Liver (tissue), 9 donors: ENCODE measurements around the gene GAL3ST3. TPM values are rescaled to one million over a fixed set of nuclear protein-coding genes. Genes with fewer than 3 reads are reported as not detected.

Experiments used
- DNase-seq: peaks from one replicate; pipeline ENCODE4 v3.0.0-alpha.2; 2017; ENCODE audit warnings: low spot score
- H3K27ac ChIP-seq, 2 donors: one replicate each; pipeline ENCODE4 v1.7.0; 2013; ENCODE audit warnings: inconsistent platforms in 2 of 2, low read length in 2 of 2, control low read depth in 1 of 2, low read depth in 1 of 2, mild to moderate bottlenecking in 1 of 2
- H3K27me3 ChIP-seq, 4 donors: one replicate each; pipeline versions ENCODE4 v1.6.1 to v1.7.0; 2013; ENCODE audit warnings: low read length in 3 of 4, inconsistent platforms in 1 of 4, mild to moderate bottlenecking in 1 of 4, moderate library complexity in 1 of 4; ENCODE audit not compliant: control insufficient read depth in 4 of 4, insufficient read depth in 4 of 4
- H3K36me3 ChIP-seq, 4 donors: one replicate each; pipeline versions ENCODE4 v1.6.1 to v1.7.0; 2013; ENCODE audit warnings: low read length in 3 of 4, mild to moderate bottlenecking in 3 of 4, low read depth in 1 of 4, moderate library complexity in 1 of 4; ENCODE audit not compliant: control insufficient read depth in 4 of 4, insufficient read depth in 3 of 4
- H3K4me1 ChIP-seq, 4 donors: one replicate each; pipeline versions ENCODE4 v1.6.1 to v1.7.0; 2013; ENCODE audit warnings: low read length in 3 of 4, mild to moderate bottlenecking in 3 of 4, moderate library complexity in 1 of 4; ENCODE audit not compliant: control insufficient read depth in 4 of 4, insufficient read depth in 4 of 4
- H3K4me3 ChIP-seq, 3 donors: one replicate each; pipeline versions ENCODE4 v1.6.1 to v1.7.0; 2013; ENCODE audit warnings: low read length in 3 of 3, control low read depth in 1 of 3, low read depth in 1 of 3, mild to moderate bottlenecking in 1 of 3
- H3K9ac ChIP-seq, 2 donors: one replicate each; pipeline ENCODE4 v1.7.0; 2013; ENCODE audit warnings: low read length in 2 of 2, mild to moderate bottlenecking in 2 of 2, moderate library complexity in 2 of 2, control low read depth in 1 of 2, low read depth in 1 of 2
- H3K9me3 ChIP-seq, 4 donors: one replicate each; pipeline versions ENCODE4 v1.6.1 to v1.7.0; 2013; ENCODE audit warnings: low read length in 3 of 4; ENCODE audit not compliant: control insufficient read depth in 4 of 4
- EGR1 ChIP-seq, 2 donors: IDR thresholded peaks; 2 replicates each; pipeline ENCODE4 v1.6.1; 2016 to 2018; ENCODE audit warnings: antibody characterized with exemption in 2 of 2, low read depth in 2 of 2
- FOXA1 ChIP-seq: IDR thresholded peaks from 2 replicates; pipeline ENCODE4 v1.6.1; 2016; ENCODE audit warnings: antibody characterized with exemption
- FOXA2 ChIP-seq: IDR thresholded peaks from 2 replicates; pipeline ENCODE4 v1.6.1; 2016; ENCODE audit warnings: antibody characterized with exemption
- GABPA ChIP-seq, 2 donors: IDR thresholded peaks in 1 of 2; conservative IDR thresholded peaks in 1 of 2; 2 replicates each; pipeline ENCODE4 v1.6.1; 2016; ENCODE audit warnings: antibody characterized with exemption in 2 of 2, mild to moderate bottlenecking in 1 of 2, moderate library complexity in 1 of 2
- HNF4A ChIP-seq, 2 donors: conservative IDR thresholded peaks; 2 replicates each; pipeline ENCODE4 v1.6.1; 2016; ENCODE audit warnings: antibody characterized with exemption in 2 of 2, mild to moderate bottlenecking in 2 of 2
- HNF4G ChIP-seq: IDR thresholded peaks from 2 replicates; pipeline ENCODE4 v1.6.1; 2016; ENCODE audit warnings: antibody characterized with exemption
- JUND ChIP-seq, 2 donors: IDR thresholded peaks; 2 replicates each; pipeline ENCODE4 v1.6.1; 2016; ENCODE audit warnings: antibody characterized with exemption in 2 of 2
- NR2F2 ChIP-seq: IDR thresholded peaks from 2 replicates; pipeline ENCODE4 v1.6.1; 2016; ENCODE audit warnings: antibody characterized with exemption
- RXRA ChIP-seq, 2 donors: IDR thresholded peaks; 2 replicates each; pipeline ENCODE4 v1.6.1; 2017 to 2018; ENCODE audit warnings: antibody characterized with exemption in 2 of 2, mild to moderate bottlenecking in 1 of 2
- SP1 ChIP-seq: IDR thresholded peaks from 2 replicates; pipeline ENCODE4 v1.6.1; 2018; ENCODE audit warnings: antibody characterized with exemption, mild to moderate bottlenecking
- YY1 ChIP-seq: IDR thresholded peaks from 2 replicates; pipeline ENCODE4 v1.6.1; 2016; ENCODE audit warnings: antibody characterized with exemption, mild to moderate bottlenecking
- WGBS: extraction: QIAGEN DNeasy Blood & Tissue Kit; methylation state at CpG from one replicate; pipeline ENCODE4 v1.1.7; 2013; 5-methylcytosine and 5-hydroxymethylcytosine counted together
- polyA plus RNA-seq, 2 donors: library from polyadenylated mRNA; stranded (reverse) in 1 of 2; unstranded in 1 of 2; fragments of 200-250 nt in 1 of 2; fragments of >200 nt in 1 of 2; fragmentation: Nextera tagmentation in 1 of 2; extraction: Ambion mirVana in 1 of 2; gene quantifications; one replicate each; pipeline versions ENCODE4 v1.2.1 to v1.2.3, GENCODE V29; 2013 to 2015
- total RNA-seq, 2 donors: library from RNA; depleted of rRNA; stranded (reverse); fragments of >200 nt; gene quantifications; one replicate each; pipeline ENCODE4 v1.2.3, GENCODE V29; 2014
- TF ChIP-seq, protein P1 (sequence below): IDR thresholded peaks from 2 replicates; pipeline ENCODE4 v1.6.1; 2016; ENCODE audit warnings: antibody characterized with exemption, mild to moderate bottlenecking
- TF ChIP-seq, protein P2 (sequence below): IDR thresholded peaks from 2 replicates; pipeline ENCODE4 v1.6.1; 2016; ENCODE audit warnings: antibody characterized with exemption
- TF ChIP-seq, protein P3 (sequence below): IDR thresholded peaks from 2 replicates; pipeline ENCODE4 v1.6.1; 2016; ENCODE audit warnings: antibody characterized with exemption
- TF ChIP-seq, protein P4 (sequence below): IDR thresholded peaks from 2 replicates; pipeline ENCODE4 v1.6.1; 2016; ENCODE audit warnings: antibody characterized with exemption
- donor health status: healthy.
- donor health status: healthy.
- donor health status: healthy.
- donor health status: healthy.
- donor health status: healthy.

Gene GAL3ST3
- total and polyA plus RNA-seq, 4 donors = not detected

DNA sequence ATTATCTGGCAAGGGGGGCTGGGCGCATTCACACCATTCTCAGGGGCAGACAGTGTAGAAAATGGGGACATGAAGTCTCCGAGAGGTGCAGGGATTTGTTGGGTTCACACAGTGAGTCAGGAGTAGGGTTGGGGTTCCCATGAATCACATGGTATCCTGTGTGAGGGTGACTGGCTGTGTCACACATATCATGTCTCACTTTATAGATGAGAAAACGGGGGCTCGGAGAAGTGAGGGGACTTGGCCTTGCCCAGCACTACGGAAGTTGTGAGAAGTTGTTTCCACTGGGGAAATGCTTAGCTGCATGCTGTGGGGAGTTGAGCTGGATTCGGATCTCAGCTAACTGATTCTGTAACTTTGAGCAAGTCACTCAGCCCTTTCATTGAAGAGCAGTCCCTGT, 4.2 kb downstream of the GAL3ST3 start:
- H3K27ac ChIP-seq = no peak overlapping the region
- H3K9ac ChIP-seq = no peak overlapping the region
- peaks cover 0 to 4% (median 0%) of the 10 kb centered on the region in 4 donors for H3K27me3 ChIP-seq
- TF ChIP-seq NR2F2 = no peak
- TF ChIP-seq, protein P1, sequence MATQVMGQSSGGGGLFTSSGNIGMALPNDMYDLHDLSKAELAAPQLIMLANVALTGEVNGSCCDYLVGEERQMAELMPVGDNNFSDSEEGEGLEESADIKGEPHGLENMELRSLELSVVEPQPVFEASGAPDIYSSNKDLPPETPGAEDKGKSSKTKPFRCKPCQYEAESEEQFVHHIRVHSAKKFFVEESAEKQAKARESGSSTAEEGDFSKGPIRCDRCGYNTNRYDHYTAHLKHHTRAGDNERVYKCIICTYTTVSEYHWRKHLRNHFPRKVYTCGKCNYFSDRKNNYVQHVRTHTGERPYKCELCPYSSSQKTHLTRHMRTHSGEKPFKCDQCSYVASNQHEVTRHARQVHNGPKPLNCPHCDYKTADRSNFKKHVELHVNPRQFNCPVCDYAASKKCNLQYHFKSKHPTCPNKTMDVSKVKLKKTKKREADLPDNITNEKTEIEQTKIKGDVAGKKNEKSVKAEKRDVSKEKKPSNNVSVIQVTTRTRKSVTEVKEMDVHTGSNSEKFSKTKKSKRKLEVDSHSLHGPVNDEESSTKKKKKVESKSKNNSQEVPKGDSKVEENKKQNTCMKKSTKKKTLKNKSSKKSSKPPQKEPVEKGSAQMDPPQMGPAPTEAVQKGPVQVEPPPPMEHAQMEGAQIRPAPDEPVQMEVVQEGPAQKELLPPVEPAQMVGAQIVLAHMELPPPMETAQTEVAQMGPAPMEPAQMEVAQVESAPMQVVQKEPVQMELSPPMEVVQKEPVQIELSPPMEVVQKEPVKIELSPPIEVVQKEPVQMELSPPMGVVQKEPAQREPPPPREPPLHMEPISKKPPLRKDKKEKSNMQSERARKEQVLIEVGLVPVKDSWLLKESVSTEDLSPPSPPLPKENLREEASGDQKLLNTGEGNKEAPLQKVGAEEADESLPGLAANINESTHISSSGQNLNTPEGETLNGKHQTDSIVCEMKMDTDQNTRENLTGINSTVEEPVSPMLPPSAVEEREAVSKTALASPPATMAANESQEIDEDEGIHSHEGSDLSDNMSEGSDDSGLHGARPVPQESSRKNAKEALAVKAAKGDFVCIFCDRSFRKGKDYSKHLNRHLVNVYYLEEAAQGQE = no peak
- no peak for TF ChIP-seq GABPA (IDR thresholded peaks at IDR 0.05 in 1 of 2, conservative IDR thresholded peaks at IDR 0.05 in 1 of 2)
- no peak for TF ChIP-seq RXRA (IDR thresholded peaks at IDR 0.05)
- no peaks in the 10 kb centered on the region for H3K9me3 ChIP-seq
- H3K36me3 ChIP-seq = no peaks in the 10 kb centered on the region
- peaks cover 0 to 5% (median 4%) of the 10 kb centered on the region in 4 donors for H3K4me1 ChIP-seq
- H3K4me3 ChIP-seq = no peak overlapping the region
- no peak for DNase-seq
- 65% methylated on average over 6 of the region's 6 CpGs for WGBS

DNA sequence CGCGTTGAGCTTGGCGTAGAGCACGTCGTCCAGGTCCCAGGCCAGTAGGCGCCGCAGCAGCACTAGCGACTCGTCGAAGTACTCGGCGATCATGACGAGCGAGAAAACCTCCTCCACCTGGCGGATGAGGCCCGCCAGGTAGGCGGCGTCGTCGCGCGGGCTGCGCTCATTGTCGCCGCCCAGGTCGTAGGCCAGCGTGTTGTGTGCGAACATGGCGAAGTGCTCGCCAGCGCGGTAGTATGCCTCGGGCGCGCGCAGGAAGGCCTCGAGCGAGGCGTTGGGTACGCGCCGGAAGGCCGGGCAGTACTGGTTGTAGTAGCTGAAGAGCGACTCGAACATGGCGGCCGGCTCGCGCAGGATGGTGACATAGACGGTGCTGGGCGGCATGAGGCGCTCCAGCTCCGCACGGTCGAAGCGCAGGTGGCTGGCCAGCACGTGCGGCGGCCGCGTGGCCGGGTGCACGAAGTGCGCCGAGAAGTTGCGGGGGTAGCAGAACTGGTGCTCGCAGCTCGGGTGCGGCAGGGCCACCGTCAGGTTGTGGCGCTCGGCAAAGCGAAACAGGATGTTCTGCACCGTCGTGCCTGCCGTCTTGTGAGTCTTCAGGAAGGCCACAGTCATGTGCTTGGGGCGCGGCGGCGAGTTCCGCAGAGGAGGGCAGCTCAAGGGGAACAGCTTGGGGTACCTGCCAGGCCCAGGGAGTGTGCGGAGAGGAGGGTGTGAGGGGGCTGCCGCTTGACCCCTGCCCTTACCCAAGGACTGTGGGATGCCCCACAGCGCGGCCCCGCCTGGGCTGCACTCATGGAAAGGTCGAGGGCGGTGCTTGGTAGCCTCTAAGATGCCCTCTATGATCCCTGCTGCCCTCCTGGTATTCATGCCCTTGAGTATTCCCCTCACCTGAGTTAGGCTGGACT, 5.7 kb downstream of the GAL3ST3 start:
- no peak overlapping the region for H3K27ac ChIP-seq
- H3K4me3 ChIP-seq = no peak overlapping the region
- no peaks in the 10 kb centered on the region for H3K27me3 ChIP-seq
- H3K9ac ChIP-seq = no peak overlapping the region
- no peaks in the 10 kb centered on the region for H3K36me3 ChIP-seq
- TF ChIP-seq, protein P2, sequence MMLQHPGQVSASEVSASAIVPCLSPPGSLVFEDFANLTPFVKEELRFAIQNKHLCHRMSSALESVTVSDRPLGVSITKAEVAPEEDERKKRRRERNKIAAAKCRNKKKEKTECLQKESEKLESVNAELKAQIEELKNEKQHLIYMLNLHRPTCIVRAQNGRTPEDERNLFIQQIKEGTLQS = no peak
- TF ChIP-seq RXRA (IDR thresholded peaks at IDR 0.05) (no peak), EGR1 (IDR thresholded peaks at IDR 0.05; ENCODE audit: low read depth in 2 of 2) (no peak), FOXA1 (no peak), YY1 (no peak), NR2F2 (no peak), SP1 (no peak), HNF4G (no peak), JUND (IDR thresholded peaks at IDR 0.05) (no peak), HNF4A (conservative IDR thresholded peaks at IDR 0.05) (no peak), FOXA2 (no peak)
- TF ChIP-seq, protein P3, sequence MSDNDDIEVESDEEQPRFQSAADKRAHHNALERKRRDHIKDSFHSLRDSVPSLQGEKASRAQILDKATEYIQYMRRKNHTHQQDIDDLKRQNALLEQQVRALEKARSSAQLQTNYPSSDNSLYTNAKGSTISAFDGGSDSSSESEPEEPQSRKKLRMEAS = no peak
- TF ChIP-seq, protein P4, sequence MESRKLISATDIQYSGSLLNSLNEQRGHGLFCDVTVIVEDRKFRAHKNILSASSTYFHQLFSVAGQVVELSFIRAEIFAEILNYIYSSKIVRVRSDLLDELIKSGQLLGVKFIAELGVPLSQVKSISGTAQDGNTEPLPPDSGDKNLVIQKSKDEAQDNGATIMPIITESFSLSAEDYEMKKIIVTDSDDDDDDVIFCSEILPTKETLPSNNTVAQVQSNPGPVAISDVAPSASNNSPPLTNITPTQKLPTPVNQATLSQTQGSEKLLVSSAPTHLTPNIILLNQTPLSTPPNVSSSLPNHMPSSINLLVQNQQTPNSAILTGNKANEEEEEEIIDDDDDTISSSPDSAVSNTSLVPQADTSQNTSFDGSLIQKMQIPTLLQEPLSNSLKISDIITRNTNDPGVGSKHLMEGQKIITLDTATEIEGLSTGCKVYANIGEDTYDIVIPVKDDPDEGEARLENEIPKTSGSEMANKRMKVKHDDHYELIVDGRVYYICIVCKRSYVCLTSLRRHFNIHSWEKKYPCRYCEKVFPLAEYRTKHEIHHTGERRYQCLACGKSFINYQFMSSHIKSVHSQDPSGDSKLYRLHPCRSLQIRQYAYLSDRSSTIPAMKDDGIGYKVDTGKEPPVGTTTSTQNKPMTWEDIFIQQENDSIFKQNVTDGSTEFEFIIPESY = no peak
- TF ChIP-seq, protein P1 = no peak
- peaks cover 0 to 5% (median 4%) of the 10 kb centered on the region in 4 donors for H3K4me1 ChIP-seq
- H3K9me3 ChIP-seq = no peaks in the 10 kb centered on the region
- DNase-seq = no peak
- 97% methylated on average over 88 of the region's 88 CpGs for WGBS
